SW 1271 (cell line): ENCODE results near the gene VEPH1.

ENCODE experiments used
- DNase-seq, 2 experiments: peaks; one replicate each; lab custom pipeline; 2025; lab: John Stamatoyannopoulos, UW

The VEPH1 gene

DNA sequence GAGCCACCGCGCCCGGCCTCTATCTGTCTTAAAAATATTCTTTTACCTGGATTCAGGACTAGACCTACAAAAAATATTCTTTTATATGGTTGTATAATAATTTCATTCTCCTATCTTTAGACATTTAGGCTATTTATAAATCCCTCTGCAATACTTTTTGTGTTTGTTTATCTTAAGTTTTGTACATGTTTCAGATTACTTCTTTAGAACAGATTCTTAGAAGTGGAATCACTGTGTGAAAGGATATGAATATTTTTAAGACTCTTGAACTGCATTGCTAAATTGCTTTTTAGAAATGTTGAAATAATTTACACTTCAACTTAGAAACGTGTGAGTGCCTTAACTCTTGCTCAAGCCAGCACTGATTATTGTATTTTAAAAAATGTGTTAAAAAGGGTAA lies 197.8 kb downstream of the VEPH1 start:
- no peak for DNase-seq

DNA sequence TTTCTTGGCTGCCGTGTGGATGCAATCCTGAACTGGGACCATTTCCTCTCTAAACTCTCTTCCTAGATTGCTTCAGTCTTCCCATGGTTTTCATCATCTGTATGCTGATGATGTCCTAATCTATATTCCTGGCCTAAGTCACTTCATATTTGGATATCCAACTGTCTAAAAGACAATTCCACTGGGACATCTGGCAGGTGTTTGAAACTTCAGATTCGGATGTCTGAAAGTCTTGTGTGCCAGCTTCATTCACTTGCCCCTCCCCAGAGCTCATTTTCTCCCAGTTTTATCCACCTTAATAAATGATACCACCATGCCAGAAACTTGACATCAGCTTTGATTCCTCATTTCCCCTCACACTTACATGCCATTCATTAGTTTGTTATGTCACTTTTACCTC lies 201.5 kb downstream of the VEPH1 start:
- no peak for DNase-seq

DNA sequence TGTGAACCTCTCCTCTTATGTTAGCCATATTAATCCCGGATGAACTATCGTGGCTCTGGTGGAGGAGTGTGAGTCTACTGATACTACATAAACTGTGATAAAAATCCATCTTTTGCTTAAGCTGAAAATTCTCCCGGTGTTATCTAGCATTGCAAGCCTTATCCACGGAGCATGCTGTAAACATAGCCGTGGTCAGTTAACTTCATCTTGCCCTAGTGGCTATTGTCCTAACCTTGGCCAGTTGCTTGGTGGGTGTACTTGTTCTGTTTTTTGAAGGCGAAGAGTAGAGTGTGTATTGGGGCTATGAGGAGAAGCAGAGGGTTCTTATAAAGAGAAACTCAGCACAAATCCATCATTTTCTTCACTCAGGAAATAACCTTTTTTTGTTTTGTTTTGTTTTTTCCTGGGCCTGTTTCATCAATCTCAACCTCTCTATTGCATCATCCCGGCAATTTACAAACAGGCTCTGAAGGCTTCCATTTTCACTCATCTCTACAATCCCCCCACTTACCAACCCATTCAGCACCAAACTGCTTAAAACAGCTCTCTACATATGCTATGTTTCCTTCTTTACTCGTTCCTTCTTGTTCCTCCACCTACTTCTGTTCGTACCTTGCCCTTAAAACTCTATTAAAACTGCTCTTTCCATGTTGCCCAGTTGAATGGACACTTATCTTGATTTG lies 202.1 kb downstream of the VEPH1 start:
- no peak for DNase-seq

DNA sequence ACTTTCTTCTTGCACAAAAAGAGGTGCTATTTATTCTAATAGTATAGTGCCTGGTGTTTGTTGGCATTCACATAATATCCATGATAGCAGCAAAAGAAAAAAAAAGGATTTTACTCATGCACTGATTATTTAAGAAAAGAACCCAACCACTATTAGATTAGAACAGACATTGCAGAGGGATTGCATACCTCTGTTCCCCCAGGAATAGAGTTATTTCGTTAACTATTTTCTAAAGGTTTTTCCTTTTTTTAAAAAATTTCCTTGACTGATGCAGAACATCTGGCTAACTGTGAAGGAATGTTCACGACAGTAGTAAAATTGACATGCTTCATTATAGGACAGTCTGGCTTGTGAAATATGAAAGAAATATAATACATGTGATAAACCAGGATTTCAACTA lies 203.1 kb downstream of the VEPH1 start:
- DNase-seq, result no peak

DNA sequence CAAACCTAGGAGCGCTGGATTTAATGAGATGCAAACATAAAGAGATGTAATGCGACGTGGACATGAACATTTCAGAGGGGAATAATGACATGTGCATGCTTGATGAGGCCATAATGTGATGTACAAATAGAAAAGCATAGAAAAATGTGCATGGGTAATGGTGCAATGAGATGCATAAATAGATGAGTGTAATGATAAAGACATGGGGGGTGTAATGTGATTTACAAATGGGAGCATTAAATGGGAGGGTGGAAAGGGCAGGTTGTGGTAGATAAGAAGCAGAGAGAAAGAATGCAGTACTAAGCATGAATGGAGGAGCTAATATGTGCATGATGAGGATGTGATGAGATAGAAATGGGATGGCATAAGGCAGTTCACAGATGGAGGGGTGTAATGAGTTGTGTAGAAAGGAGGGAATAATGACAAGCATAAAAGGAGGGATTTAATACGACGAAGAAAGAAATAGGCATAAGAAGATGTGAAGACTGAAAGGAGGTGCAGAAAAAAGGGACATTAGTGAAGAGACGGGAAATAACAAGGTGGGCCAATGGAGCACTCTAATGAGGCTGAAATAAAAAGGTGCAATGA lies 205.8 kb downstream of the VEPH1 start:
- no peak for DNase-seq

DNA sequence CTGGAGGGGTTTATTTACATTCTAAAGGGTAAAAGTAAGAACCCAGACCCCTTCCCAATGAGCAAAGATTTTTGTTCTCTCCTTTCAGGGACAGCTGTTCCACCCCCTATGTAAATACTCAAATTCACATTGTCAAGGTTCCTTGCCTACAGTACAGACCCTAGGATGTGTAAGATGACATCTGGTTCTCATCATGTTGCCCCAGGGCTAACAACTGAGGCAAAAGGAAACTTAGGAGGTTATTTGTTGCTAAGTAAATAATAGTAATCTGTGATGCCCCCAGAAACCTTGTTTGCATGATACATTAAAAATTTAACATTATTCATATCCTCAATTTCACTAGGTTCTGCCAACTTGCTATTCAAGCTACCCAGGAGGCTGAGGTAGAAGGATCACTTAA lies 208.3 kb downstream of the VEPH1 start:
- no peak for DNase-seq

DNA sequence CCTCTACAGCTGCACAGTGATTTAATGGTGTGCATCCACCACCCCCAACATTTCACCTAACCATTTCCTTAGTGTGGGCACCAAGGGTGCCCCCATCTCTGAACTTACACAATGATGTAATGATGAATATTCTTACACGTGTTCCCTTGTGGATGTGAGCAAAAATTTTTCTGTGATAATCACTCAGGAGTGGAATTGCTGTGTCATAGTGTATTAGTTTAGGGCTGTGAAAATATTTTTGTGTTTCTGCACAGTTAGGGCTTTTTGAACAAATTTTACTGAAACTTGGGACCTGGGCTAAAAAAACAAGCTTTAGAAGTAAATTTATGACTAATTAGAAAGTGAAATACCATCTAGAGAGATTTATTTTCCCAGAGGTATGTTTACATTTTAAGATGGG lies 208.7 kb downstream of the VEPH1 start:
- no peak for DNase-seq

DNA sequence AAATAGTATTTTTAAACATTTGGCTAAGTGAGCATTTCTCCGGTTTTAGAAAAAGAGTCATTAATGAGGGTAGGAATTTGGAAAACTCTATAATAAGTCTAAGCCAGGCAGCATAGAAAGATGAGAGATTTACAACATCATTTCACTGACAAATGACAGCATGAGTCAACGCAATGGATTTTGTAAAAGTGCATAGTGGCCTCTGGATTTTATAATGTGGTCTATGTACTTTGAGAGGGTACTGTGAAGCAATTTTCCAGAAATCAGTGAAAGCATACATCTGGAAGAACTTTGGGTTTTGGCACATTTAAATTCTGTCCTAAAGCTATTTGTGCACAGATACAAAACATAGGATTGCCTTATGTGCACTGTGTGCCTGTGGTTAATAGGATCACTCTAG lies 212.4 kb downstream of the VEPH1 start:
- no peak for DNase-seq

DNA sequence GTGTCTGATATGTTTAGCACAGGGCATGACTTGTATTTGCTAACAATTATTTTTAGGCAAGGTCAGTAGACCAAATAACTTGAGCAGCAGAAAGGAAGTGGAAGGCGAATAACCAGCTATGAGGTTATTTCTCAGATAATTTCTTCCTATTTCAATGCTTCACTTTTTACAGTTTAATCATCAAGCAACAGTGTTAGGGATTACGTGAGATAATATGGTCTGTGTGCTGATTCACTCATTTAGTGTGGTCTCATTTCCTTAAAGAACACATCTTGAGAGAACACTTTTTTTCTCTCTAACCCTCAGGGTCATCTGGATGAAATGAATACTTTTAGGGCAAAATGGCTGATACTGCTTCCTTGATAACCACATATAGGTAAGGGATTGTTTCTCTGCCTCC lies 217.2 kb downstream of the VEPH1 start:
- DNase-seq, result no peak

DNA sequence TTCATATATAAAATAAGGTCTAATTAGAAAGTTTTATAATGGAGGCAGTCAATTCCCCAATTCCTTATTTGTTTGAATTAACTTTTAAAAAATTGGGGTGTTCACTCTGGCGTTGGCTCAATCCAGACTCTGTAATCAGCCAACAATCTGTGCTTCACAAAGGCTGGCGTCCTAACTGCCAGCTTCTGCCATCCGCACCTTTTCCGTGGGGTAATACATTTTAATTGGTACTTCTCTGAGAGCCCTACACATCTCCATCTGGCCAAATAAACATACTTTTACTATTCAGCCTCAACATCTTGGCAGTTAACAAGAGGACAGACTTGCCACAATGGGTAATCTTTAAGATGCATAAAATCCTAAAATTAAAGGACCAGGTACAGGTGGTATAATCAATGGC lies 218.1 kb downstream of the VEPH1 start:
- DNase-seq, result no peak

DNA sequence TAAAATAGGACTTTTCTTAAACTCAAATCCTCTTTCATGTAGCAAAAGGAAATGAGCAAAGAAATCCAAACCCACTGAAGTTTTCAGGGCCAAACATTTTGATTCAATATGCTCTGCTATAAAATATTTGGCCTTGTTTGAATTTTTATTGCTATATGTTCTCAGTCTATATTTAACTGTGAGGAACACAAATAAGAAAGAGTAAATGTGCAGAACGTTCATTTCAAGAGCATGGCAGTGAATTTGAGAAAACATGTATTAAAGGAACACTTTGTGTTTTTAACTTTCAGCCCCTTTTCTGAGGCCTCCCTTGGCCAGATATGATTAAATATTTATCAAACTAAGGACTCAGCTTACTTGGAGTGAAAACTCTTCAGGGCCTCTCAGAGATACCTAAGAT lies 218.5 kb downstream of the VEPH1 start:
- DNase-seq, result no peak

DNA sequence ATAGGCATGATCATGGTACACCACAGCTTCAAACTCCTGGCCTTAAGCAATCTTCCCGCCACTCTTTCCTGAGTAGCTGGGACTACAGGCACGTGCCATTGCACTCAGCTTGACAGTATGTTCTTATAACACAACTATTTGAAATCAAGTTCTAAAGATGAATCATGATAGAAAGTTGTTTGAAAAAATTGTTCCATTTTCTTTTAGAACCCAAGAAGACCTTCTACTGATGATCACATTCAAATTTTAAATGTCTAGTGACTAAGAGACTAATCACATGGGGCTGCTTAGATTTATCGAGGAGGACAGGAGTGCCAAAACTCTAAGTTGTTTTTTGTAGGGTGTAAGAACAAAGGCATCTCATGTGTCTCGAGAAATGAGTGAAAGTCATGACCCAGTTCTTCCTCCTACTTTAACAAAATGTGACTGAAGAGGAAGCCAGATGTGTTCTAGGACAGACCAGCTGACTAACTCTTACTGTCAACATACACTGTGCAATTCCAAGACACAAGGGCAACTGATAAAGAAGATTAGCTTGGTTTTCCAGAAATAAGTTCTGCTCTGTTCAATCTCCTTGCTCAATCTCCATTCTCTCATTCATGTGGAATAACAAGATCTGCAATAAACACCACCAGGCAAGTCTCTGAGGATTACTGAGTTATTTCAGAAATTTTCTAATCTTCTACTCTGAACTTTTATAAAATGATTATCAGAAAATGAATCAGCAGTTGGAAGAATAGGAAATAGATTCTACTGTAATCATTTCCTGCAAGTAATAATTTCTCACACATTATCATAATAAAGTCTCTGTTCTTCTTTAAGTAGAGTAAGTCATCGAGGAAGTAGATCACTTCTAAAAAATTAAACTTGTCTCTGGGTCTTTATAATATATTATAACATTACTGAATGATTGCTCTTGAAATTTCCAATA lies 220.7 kb downstream of the VEPH1 start:
- DNase-seq, result no peak

DNA sequence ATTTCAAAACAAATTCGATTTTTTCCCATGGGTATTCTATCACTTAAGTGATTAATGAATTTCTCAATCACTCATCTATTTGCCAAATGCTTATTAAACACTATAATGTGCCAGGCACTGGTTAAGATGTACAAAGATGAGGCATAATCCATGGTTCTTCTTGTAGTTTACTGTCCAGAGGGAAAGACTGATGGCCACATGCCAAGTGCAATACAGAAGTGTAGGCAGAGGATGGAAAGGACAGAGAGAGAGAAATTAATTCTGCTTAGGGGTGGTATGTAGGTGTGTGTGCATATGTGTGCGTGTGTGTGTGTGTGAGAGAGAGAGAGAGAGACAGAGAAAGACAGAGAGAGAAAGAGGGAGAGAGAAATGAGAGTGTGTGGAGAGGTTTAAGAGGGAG lies 222.4 kb downstream of the VEPH1 start:
- DNase-seq, result no peak

DNA sequence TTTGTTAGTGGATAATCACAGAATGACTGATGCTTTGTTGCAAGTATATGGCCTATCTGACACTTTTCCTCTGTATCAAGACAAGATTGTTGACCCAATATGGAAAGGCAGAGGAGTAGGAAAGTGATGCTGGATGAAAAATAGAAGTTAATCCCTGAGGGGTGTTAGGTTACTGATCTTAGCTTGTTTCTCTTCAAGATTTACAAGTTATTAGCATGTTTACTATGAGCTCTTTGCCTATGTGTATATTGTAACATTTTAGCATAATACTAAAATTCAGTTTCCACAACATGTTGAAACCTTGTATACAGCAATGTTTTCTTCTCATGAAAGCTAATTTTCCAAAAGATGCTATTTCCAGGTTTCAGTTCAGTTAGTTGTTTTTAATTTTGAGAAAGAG lies 222.9 kb downstream of the VEPH1 start:
- DNase-seq, result no peak

DNA sequence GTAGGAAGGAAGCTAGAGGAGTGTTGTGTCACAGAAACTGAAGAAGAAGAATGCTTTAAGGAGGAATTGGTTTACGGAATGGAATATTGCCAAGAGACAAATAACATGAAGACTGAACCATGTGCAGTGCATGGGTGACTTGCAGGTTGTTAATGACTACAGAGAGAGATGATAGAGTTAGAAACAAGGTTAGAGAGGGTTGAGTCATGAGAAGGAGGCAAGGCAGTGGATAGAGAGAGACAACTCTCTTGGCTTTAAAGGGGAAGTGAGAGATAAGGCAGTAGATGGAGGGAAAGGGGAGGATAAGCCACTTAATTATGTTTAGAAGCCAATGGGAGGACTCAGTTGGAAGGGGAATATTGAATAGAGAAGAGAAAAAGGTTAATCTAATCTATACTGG lies 224.0 kb downstream of the VEPH1 start:
- DNase-seq, result no peak

DNA sequence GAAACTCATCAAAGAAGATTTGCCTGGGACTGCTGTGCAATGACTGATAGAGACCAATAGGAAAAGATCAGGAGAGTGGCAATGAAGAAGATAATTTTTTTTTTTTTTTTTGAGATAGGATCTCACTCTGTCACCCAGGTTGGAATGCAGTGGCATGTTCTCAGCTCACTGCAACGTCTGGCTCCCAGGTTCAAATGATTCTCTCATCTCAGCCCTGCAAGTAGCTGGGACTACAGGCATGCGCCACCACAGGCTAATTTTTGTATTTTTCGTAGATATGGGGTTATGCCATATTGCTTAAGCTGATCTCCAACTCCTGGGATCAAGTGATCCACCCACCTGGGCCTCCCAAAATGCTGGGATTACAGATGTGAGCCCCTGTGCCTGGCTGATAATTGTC lies 226.4 kb downstream of the VEPH1 start:
- DNase-seq, result no peak

DNA sequence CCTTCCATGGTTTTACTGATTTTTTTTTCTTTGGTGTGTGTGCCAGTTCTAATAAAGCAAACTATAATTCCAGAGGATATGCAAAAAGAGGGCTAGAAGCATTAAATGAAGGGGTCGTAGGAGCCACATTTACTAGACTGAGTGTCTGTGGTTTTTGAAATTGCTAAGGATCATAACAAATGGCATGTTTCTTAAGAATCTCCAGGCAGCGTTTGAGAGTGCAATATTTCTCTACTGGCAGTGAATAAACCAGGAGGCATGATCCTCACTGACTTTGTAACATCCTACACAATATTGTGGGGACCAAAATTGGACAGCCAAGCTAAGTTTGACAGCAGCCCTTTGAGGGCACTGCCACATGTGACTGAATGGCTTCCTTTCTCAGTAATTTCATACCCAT lies 227.4 kb downstream of the VEPH1 start:
- DNase-seq, result no peak

DNA sequence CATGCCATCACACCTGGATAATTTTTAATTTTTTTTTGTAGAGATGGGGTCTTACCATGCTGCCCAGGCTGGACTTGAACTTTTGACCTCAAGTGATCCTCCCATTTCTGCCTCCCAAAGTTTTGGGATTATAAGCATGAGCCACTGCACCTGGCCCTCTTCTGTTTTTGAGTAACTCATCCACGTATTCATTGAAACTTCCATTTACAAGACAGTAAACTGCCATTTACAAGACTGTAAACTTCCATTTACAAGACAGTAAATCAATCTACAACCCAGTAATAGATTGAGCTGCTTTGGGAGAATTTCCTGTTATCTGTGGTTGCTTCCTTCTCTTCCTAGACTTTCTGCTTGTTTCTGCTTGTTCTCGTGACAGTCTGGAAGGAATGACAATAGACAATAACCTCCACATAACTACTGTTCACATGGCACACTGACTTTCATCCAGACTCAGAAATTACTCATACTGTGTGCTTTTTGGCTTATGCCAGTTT lies 228.5 kb downstream of the VEPH1 start:
- no peak for DNase-seq

DNA sequence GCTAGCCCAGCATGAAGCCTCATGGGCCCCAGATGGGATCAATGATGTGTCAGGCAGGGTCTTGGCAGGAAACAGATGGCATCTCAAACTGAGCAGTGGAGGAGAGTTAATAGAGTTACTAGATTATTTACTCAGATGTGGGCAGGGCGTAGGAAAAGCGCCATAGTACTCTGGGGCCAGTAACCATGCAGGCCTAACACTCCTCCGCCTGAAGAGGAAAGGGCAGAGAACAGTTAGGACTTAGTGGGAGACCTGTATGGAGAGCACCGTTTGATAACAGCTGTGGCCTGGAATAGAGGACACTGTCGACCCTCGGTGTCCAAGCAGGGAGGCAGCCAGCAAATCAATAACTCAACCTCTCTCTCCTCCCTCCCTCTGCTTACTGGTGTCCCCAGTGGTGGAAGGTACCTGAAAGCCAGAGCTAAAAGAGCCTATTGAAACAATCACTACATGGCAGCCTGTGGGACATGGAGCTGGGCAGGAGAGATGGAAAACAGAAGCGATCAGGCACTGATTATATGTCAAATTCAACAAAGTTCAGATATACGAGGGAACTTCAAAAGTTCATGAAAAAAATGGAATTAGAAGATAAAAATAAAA lies 231.8 kb downstream of the VEPH1 start:
- no peak for DNase-seq

DNA sequence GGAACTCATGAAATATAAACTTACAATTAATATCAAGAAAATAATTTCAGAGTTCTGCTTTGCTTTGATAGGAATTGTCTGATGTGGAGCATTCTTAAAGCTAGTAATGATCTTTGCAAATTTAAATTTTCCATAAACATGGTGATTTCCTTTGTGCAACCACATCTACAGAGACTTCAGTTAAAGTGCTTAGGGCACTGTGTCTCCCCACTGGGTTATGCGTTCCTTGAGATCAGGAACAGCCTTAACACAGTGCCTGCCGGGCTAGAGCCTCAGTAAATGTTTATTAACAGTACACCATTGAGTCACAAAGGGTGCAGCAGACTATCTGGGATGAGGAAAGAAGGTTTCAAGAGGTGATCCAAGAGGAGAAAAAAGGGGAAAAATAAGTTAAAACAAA lies 235.2 kb downstream of the VEPH1 start:
- no peak for DNase-seq

DNA sequence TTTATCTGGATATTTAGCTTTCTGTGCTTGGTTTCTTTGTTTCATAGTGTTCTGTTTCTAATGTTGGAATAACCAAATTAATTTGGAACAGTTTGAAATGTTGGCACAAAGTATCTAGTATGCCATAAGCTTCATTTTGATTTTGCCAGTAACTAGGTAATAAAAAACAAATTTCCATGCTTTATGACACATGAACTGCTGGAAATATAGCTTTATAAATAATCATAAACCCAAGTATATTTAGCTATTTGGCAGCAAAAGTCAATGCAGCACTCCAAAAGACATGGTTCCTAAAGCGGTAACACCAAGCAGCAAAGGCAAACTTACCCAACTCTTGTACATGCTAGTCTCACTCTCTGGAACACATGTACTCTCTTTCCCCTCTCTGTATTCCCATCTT lies 237.3 kb downstream of the VEPH1 start:
- DNase-seq, result no peak

DNA sequence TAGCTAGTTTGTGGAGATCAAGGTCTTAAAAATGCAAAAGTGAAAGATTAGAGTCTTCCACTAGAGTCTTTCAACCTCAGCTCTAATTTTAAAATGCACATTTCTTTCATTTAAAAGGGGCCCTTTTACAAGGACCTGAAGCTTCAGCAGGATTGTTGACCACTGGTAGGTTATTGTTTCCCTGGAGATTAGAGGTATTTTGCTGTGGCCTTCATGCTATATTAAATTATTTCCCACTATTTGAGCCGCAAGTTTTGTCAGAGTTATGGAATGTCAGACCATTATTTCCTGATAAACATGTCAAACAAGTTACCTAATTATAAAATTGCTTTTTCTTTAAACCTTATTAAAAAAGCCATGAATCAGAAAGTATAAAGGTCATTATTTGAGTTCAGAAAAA lies 240.2 kb downstream of the VEPH1 start:
- no peak for DNase-seq

DNA sequence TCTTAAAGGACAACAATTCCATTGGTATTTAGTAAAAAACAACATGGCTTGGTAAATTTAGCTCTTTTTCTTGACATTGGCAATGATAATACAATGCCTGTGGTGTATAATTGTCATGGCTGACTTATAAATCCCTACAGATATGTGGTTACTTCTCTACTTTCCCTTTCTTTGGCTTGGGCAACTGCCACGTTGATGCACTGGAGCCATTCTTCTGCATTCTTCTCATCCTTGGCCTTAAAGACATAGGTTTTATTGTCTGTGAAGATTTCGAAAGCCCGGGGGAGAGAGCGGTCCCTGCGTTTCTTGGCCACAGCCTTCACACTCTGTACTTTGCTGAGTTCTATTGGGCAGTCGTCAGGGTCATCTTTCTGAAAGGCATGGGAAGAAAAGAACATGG lies 242.2 kb downstream of the VEPH1 start:
- DNase-seq, result no peak
